ENCODE data around the gene UNC93B1. TPM values are rescaled to one million over a fixed set of nuclear protein-coding genes. Genes with fewer than 3 reads are reported as not detected.

UNC93B1 gene
- polyA plus RNA-seq, 1 experiment, result 38.0 TPM

GRCh38 chr11:68016904-68017817, 13.3 kb upstream of the UNC93B1 start:
- DNase-seq (ENCODE audit: low read depth), result no peak
- Histone ChIP-seq H3K27me3 (ENCODE audit: control insufficient read depth, insufficient read depth, low read length) (no peaks in the 10 kb centered on the region), H3K36me3 (ENCODE audit: control insufficient read depth, insufficient read depth, low read length) (peaks cover 2% of the 10 kb centered on the region), H3K4me3 (ENCODE audit: low read depth, low read length) (no peak overlapping the region)
- ChIA-PET CTCF (no interaction called here), POLR2A (no interaction called here)
- TF ChIP-seq CTCF (IDR thresholded peaks at IDR 0.05; ENCODE audit: insufficient read depth, low read depth, low read length), result no peak

GRCh38 chr11:68016161-68016903, 12.4 kb upstream of the UNC93B1 start:
- CTCF ChIA-PET, result no interaction called here
- H3K27me3 ChIP-seq (ENCODE audit: control insufficient read depth, insufficient read depth, low read length), result no peaks in the 10 kb centered on the region
- POLR2A ChIA-PET, result no interaction called here
- no peak overlapping the region for H3K4me3 ChIP-seq (ENCODE audit: low read depth, low read length)
- DNase-seq (ENCODE audit: low read depth), result no peak
- peaks cover 1% of the 10 kb centered on the region; the same call in 1 of the 2 replicates for H3K36me3 ChIP-seq (ENCODE audit: control insufficient read depth, insufficient read depth, low read length)
- TF ChIP-seq CTCF (IDR thresholded peaks at IDR 0.05; ENCODE audit: insufficient read depth, low read depth, low read length), result no peak

GRCh38 chr11:68015467-68015866, 11.6 kb upstream of the UNC93B1 start:
- Histone ChIP-seq H3K27me3 (ENCODE audit: control insufficient read depth, insufficient read depth, low read length) (no peaks in the 10 kb centered on the region), H3K36me3 (ENCODE audit: control insufficient read depth, insufficient read depth, low read length) (peaks cover 1% of the 10 kb centered on the region; the same call in 1 of the 2 replicates), H3K4me3 (ENCODE audit: low read depth, low read length) (no peak overlapping the region)
- POLR2A ChIA-PET, result no interaction called here
- CTCF ChIA-PET, result interaction anchor here (0.8 to 2.6 kb wide), 5 partner anchors 10 to 194 kb away, joined by 3 to 7 read pairs (median 3); no protein-coding TSS in a partner anchor
- no peak for TF ChIP-seq CTCF (IDR thresholded peaks at IDR 0.05; ENCODE audit: insufficient read depth, low read depth, low read length)
- DNase-seq (ENCODE audit: low read depth), result no peak

GRCh38 chr11:68014947-68015447, 11.1 kb upstream of the UNC93B1 start:
- no peak for TF ChIP-seq CTCF (IDR thresholded peaks at IDR 0.05; ENCODE audit: insufficient read depth, low read depth, low read length)
- CTCF ChIA-PET, result interaction anchor here (0.8 to 2.6 kb wide), 5 partner anchors 10 to 194 kb away, joined by 3 to 7 read pairs (median 3); no protein-coding TSS in a partner anchor
- H3K4me3 ChIP-seq (ENCODE audit: low read depth, low read length), result no peak overlapping the region
- no peaks in the 10 kb centered on the region; the same call in 1 of the 2 replicates for H3K36me3 ChIP-seq (ENCODE audit: control insufficient read depth, insufficient read depth, low read length)
- DNase-seq (ENCODE audit: low read depth), result no peak
- no peaks in the 10 kb centered on the region for H3K27me3 ChIP-seq (ENCODE audit: control insufficient read depth, insufficient read depth, low read length)
- POLR2A ChIA-PET, result no interaction called here

All from BJ (cell line).